Lower leg skin (tissue), 4 donors: ENCODE data around the gene CCDC169. TPM values are rescaled to one million over a fixed set of nuclear protein-coding genes. Genes with fewer than 3 reads are reported as not detected.
"Not testable (repeated sequence)": the region's sequence is repeated elsewhere in the genome, so short reads cannot be mapped to it uniquely, and the experiment has no call there.

Experiments used
- DNase-seq, 2 donors: peaks; one replicate each; pipeline ENCODE4 v3.0.0-alpha.2; 2019; ENCODE audit warnings: low spot score in 2 of 2
- H3K4me3 ChIP-seq: fragments of 200-600 bp; sonication (generic); 2 replicates; pipeline ENCODE4 v1.5.1; 2017; ENCODE audit warnings: mild to moderate bottlenecking, low read depth; ENCODE audit not compliant: poor library complexity, severe bottlenecking
- POLR2A ChIP-seq, 2 donors: fragments of 450-650 bp; IDR thresholded peaks; one replicate each; pipeline ENCODE4 v1.6.1; 2016 to 2017; ENCODE audit warnings: antibody characterized with exemption in 2 of 2, mild to moderate bottlenecking in 1 of 2, moderate library complexity in 1 of 2
- WGBS, 2 donors: methylation state at CpG; one replicate each; pipeline ENCODE4 v1.1.5; 2018; 5-methylcytosine and 5-hydroxymethylcytosine counted together
- intact Hi-C: fragments of 100-400 bp; cut with DNase I; formaldehyde crosslinking; loops from one replicate; pipeline ENCODE4 v1.15.0; 2023; ENCODE audit warnings: low total_unique reads
- total RNA-seq, 4 donors: library from RNA; depleted of rRNA; stranded (reverse); fragments of >200 nt; gene quantifications; one replicate each; pipeline ENCODE4 v1.1.0, GENCODE V29; 2016
- TF ChIP-seq, protein P1 (sequence below), 3 donors: fragments of 450-650 bp; IDR thresholded peaks; one replicate each; pipeline ENCODE4 v1.5.1; 2016; ENCODE audit warnings: antibody characterized with exemption in 3 of 3, mild to moderate bottlenecking in 3 of 3, moderate library complexity in 2 of 3

Gene CCDC169
- total RNA-seq, 4 donors from 2014 or later, result 0.47 to 0.49 TPM; not detected in 2

DNA sequence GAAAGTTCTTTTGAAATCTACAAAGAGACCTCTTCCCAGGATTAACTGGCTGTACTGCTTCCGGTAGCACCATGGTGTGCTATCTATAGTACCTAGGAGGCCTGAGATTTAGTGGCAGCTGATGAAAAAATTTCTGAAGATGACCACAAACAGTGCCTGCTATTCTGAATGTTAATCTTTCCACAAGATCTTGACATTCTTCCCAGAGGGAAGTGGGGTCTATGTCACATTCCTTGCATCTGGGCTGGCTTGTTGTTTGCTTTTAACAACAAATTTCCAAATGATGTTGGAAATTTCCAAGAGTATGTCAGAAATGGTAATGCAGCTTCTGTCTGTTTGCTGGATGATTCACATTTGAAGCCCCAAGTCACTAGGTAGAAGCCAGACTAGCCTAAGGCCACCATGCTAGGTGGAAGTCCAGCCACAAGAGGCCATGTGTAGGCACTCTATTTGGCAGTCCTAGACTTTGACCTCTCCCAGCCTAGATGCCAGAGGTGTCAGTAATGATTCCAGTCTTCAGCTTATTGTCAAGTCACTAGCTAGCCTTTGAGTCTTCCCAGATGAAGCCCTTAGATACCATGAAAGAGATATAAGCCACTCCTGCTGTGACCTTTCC lies 26.4 kb upstream of the CCDC169 start:
- intact Hi-C loops, result no loop called here
- no peak overlapping the region for H3K4me3 ChIP-seq
- DNase-seq, result no peak
- 90 to 100% methylated on average over 1 of the region's 1 CpG for WGBS, 2 donors
- TF ChIP-seq POLR2A (IDR thresholded peaks at IDR 0.05), result no peak
- TF ChIP-seq, protein P1, sequence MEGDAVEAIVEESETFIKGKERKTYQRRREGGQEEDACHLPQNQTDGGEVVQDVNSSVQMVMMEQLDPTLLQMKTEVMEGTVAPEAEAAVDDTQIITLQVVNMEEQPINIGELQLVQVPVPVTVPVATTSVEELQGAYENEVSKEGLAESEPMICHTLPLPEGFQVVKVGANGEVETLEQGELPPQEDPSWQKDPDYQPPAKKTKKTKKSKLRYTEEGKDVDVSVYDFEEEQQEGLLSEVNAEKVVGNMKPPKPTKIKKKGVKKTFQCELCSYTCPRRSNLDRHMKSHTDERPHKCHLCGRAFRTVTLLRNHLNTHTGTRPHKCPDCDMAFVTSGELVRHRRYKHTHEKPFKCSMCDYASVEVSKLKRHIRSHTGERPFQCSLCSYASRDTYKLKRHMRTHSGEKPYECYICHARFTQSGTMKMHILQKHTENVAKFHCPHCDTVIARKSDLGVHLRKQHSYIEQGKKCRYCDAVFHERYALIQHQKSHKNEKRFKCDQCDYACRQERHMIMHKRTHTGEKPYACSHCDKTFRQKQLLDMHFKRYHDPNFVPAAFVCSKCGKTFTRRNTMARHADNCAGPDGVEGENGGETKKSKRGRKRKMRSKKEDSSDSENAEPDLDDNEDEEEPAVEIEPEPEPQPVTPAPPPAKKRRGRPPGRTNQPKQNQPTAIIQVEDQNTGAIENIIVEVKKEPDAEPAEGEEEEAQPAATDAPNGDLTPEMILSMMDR (IDR thresholded peaks at IDR 0.05), result no peak

DNA sequence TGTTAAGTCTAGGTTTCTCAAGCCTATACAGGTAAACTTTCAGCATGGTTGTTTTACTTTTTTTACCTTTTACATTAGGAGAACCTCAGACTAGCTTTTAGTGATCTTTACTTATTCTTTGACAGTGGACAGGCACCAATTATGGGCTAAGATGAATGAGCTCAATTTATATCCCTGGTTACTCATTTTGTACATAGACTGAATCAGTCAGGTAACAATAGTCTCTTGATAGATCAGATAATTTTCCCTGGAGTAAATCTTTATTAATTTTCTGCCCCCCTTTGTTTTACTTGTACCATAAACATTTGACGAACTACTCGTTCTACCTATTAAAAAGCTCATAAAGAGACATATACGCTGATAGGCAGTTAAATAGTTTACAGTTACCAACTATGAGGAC lies 25.8 kb upstream of the CCDC169 start:
- intact Hi-C loops, result no loop called here

DNA sequence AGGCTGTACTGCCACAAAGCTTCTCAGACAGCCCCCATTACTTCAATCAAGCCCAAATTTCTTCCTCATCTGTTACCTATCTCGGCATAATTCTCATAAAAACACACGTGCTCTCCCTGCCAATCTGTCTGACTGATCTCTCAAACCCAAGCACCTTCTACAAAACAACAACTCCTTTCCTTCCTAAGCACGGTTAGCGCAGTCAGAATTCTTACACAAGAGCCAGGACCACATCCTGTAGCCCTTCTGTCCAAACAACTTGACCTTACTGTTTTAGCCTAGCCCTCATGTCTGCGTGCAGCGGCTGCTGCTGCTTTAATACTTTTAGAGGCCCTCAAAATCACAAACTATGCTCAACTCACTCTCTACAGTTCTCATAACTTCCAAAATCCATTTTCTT lies 22.2 kb upstream of the CCDC169 start:
- 73 to 88% methylated on average over 6 of the region's 6 CpGs for WGBS, 2 donors
- DNase-seq, intact Hi-C loops, H3K4me3 ChIP-seq: not testable (repeated sequence)

More for the DNA sequence above, 25.8 kb upstream of the CCDC169 start:
- no peak overlapping the region for H3K4me3 ChIP-seq
- DNase-seq, result no peak
- TF ChIP-seq, protein P1 (IDR thresholded peaks at IDR 0.05), result no peak
- TF ChIP-seq POLR2A (IDR thresholded peaks at IDR 0.05), result no peak
- WGBS, 2 donors, result 91 to 95% methylated on average over 3 of the region's 3 CpGs

DNA sequence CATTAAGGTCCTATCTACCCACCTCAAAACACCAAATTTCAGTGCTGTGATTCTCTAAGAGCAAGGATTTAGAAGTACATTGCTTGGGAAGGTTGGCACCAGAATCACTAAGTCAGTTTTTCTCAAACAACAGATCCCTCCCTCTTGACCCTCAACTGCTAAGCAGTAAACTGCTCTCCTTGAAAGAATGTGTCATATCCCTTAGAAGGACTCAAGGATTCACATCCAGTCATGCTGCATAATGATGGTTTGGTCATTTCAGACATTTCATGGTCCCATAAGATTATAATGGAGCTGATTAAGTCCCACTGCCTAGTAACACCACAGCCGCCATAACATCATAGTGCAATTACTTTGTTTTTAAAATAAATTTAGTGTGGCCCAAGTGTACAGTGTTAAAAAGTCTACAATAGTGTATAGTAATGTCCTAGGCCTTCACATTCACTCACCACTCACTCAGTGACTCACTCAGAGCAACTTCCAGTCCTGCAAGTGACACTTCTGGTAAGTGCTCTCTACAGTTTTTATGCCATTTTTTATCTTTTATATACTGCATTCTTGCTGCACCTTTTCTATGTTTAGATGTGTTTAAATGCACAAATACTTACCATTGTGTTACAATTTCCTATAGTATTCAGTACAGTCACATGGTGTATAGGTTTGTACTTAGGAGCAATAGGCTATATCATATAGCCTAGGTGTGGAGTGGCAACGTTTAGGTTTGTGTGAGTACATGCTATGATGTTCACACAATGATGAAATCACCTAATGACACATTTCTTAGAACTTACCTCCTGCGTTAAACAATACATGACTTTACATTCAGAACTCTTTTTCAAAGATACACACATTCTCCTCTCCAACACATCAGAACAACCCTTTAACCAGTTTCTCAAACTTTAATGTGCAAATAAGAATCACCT lies 15.7 kb upstream of the CCDC169 start:
- no peak for DNase-seq
- no peak overlapping the region for H3K4me3 ChIP-seq
- 74 to 83% methylated on average over 3 of the region's 3 CpGs for WGBS, 2 donors
- no peak for TF ChIP-seq POLR2A (IDR thresholded peaks at IDR 0.05)
- TF ChIP-seq, protein P1 (IDR thresholded peaks at IDR 0.05), result no peak
- intact Hi-C loops, result no loop called here

DNA sequence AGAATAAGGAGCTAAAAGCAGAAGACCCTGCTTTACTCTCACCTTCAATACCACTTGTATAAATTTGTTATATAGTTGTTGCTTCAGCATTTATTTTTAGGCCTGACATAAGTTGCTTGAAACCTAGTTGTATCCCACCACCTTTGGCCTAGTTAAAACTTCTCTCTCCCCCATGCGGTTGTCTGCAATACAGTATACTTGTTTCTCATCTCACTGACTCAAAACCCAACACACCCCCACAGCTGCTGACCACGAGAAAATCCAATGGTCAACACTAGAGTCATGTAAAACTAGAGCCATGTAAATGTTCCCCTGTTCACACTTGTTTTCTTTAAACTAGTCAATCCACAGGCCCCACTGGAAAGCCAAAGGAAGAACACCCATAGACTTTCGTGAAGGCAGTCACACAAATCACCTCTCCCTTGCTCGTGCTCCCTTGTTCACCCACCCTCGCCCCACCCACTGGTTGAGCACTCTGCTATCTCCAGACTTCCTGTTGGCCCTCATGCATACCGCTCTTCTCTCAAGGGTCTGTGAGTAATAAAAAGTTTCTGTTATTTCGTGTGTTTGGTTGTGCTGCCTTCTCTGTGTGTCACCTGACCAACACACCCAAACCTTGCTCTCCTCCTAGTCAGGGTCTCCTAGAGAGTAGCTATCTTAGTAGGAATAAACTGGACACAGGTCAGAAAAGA lies 12.9 kb upstream of the CCDC169 start:
- TF ChIP-seq POLR2A (IDR thresholded peaks at IDR 0.05), result no peak
- TF ChIP-seq, protein P1 (IDR thresholded peaks at IDR 0.05), result no peak
- H3K4me3 ChIP-seq, result no peak overlapping the region
- intact Hi-C loops, result no loop called here
- no peak for DNase-seq
- 91 to 94% methylated on average over 7 of the region's 7 CpGs for WGBS, 2 donors

DNA sequence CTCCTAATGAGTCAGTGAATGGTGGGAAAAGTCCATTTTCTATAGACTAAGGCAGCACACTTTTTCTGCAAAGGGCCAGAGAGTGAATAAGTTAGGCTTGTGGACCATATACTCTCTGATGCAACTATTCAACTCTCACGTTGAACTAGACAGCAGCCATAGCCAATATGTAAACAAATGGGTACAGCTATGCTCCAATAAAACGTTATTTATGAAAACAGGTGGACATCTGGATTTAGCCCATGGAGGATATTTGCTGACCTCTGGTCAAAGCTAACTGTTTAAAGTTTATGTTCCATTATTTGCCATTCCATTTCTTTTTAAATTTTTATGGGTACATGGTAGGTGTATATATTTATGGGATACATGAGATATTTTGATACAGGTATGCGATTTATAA lies 4.7 kb upstream of the CCDC169 start:
- no peak for TF ChIP-seq POLR2A (IDR thresholded peaks at IDR 0.05)
- TF ChIP-seq, protein P1 (IDR thresholded peaks at IDR 0.05), result no peak
- no peak for DNase-seq
- 77 to 87% methylated on average over 3 of the region's 3 CpGs for WGBS, 2 donors
- no peak overlapping the region for H3K4me3 ChIP-seq
- intact Hi-C loops, result no loop called here

DNA sequence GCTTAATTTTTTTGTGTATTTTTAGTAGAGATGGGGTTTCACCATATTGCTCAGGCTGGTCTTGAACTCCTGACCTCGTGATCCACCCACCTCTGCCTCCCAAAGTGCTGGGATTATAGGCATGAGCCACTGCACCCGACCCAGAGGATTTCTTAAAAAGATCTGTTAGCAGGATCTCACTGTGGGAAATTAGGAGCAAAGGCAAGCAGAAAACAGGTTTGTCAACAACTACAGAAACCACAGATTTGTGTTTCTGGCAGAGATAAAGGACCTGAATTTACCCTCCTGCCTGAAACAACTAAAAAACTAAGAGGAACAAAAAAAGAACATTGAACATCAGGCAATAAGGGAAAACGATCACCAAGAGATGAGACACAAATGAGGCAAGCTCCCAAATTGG lies 1.9 kb upstream of the CCDC169 start:
- H3K4me3 ChIP-seq, intact Hi-C loops, DNase-seq: not testable (repeated sequence)
- 29 to 31% methylated on average over 3 of the region's 3 CpGs for WGBS, 2 donors
